A549 (cell line): Measurements from ENCODE around the gene ABHD12. TPM values are rescaled to one million over a fixed set of nuclear protein-coding genes. Genes with fewer than 3 reads are reported as not detected.

Source experiments
- ATAC-seq, 2 experiments: fragments of 200-7000 bp in 1 of 2; fragments of >200 bp in 1 of 2; cut with Nextera tagmentation in 1 of 2; cut with Tn5 transposase in 1 of 2; 3 replicates each; pipeline versions ENCODE4 v1.8.0 to v1.9.1; 2018 to 2020; ENCODE audit warnings: mild to moderate bottlenecking in 1 of 2, moderate library complexity in 1 of 2
- CTCF ChIA-PET: fragments of 300-600 bp; sonication (Branson Sonifier 250); formaldehyde crosslinking; extraction: SDS; loops from one replicate; lab custom pipeline; 2021; ENCODE audit warnings: antibody characterized with exemption, inconsistent platforms; lab: Yijun Ruan, JAX
- POLR2A ChIA-PET: fragments of 350-600 bp; formaldehyde crosslinking; extraction: SDS; loops from one replicate; lab custom pipeline; 2021; ENCODE audit warnings: antibody characterized with exemption, inconsistent platforms; lab: Yijun Ruan, JAX
- DNase-seq, 2 experiments: peaks; one replicate each; pipeline versions ENCODE4 v3.0.0 to v3.0.0-alpha.2; 2011 to 2016; ENCODE audit warnings: low read depth in 1 of 2, low spot score in 1 of 2
- FAIRE-seq: peaks from 2 replicates; lab custom pipeline; 2011; peaks lifted over from hg19 to GRCh38; lab: Jason Lieb, UNC
- H3K27ac ChIP-seq, 2 experiments: fragments of >200 bp; sonication (Bioruptor Twin); formaldehyde crosslinking; 3 replicates each; pipeline ENCODE4 v1.5.1; 2016 to 2017
- H3K4me1 ChIP-seq: fragments of >200 bp; sonication (Bioruptor Twin); formaldehyde crosslinking; 3 replicates; pipeline ENCODE4 v1.6.1; 2016
- H3K4me2 ChIP-seq: fragments of >200 bp; sonication (Bioruptor Twin); formaldehyde crosslinking; 3 replicates; pipeline ENCODE4 v1.6.1; 2016
- H3K4me3 ChIP-seq: fragments of >200 bp; sonication (Bioruptor Twin); formaldehyde crosslinking; 3 replicates; pipeline ENCODE4 v1.5.1; 2016
- H3K9me3 ChIP-seq: fragments of >200 bp; sonication (Bioruptor Twin); formaldehyde crosslinking; 3 replicates; pipeline ENCODE4 v1.6.1; 2016
- BHLHE40 ChIP-seq: IDR thresholded peaks from 2 replicates; pipeline ENCODE4 v1.6.1; 2012; ENCODE audit warnings: low read depth, low read length, inconsistent platforms
- CBX2 ChIP-seq: fragments of 200-600 bp; sonication (generic); IDR thresholded peaks from 2 replicates; pipeline ENCODE4 v1.6.1; 2016; ENCODE audit warnings: low read depth, mild to moderate bottlenecking, borderline replicate concordance
- CHD2 ChIP-seq: fragments of 150-350 bp; IDR thresholded peaks from 2 replicates; pipeline ENCODE4 v1.6.1; 2014; ENCODE audit warnings: low read length; ENCODE audit not compliant: partially characterized antibody
- EHMT2 ChIP-seq: fragments of 200-600 bp; sonication (generic); IDR thresholded peaks from 2 replicates; pipeline ENCODE4 v1.6.1; 2016; ENCODE audit warnings: antibody characterized with exemption, low read depth, mild to moderate bottlenecking, moderate library complexity
- FOSL2 ChIP-seq, 2 experiments: fragments of 450-650 bp in 1 of 2; fragments of >200 bp in 1 of 2; sonication (Bioruptor Twin) in 1 of 2; formaldehyde crosslinking; IDR thresholded peaks; 2 replicates each; pipeline versions ENCODE4 v1.5.0 to v1.6.1; 2016 to 2020; ENCODE audit warnings: mild to moderate bottlenecking in 1 of 2, moderate library complexity in 1 of 2
- HDAC2 ChIP-seq: fragments of 200-600 bp; sonication (generic); IDR thresholded peaks from 2 replicates; pipeline ENCODE4 v1.6.1; 2016
- HES2 ChIP-seq: fragments of >200 bp; sonication (Bioruptor Twin); formaldehyde crosslinking; IDR thresholded peaks from 2 replicates; pipeline ENCODE4 v1.6.1; 2016
- HEYL ChIP-seq: fragments of 250-450 bp; sonication (Bioruptor Pico); IDR thresholded peaks from 2 replicates; pipeline ENCODE4 v1.8.0; 2021; ENCODE audit warnings: mild to moderate bottlenecking, moderate library complexity
- KDM1A ChIP-seq: fragments of 200-600 bp; sonication (generic); IDR thresholded peaks from 2 replicates; pipeline ENCODE4 v1.6.1; 2016; ENCODE audit warnings: low read depth, mild to moderate bottlenecking
- MAFK ChIP-seq: fragments of 450-650 bp; IDR thresholded peaks from 2 replicates; pipeline ENCODE4 v1.6.1; 2014; ENCODE audit not compliant: partially characterized antibody
- MAZ ChIP-seq: fragments of 150-350 bp; IDR thresholded peaks from 2 replicates; pipeline ENCODE4 v1.6.1; 2014; ENCODE audit warnings: antibody characterized with exemption, low read depth, low read length, borderline replicate concordance
- NFE2L2 ChIP-seq: fragments of 150-350 bp; conservative IDR thresholded peaks from 2 replicates; pipeline ENCODE4 v1.6.1; 2014; ENCODE audit warnings: low read length
- NPAS2 ChIP-seq: fragments of 250-450 bp; sonication (Bioruptor Pico); IDR thresholded peaks from 2 replicates; pipeline ENCODE4 v1.8.0; 2022; ENCODE audit warnings: mild to moderate bottlenecking, moderate library complexity, borderline replicate concordance
- NR3C1 ChIP-seq: fragments of >200 bp; sonication (Bioruptor Twin); formaldehyde crosslinking; IDR thresholded peaks from 3 replicates; pipeline ENCODE4 v1.6.1; 2017
- PHF8 ChIP-seq: fragments of 200-600 bp; sonication (generic); IDR thresholded peaks from 2 replicates; pipeline ENCODE4 v1.6.1; 2016; ENCODE audit warnings: low read depth, mild to moderate bottlenecking, antibody characterized with exemption, moderate library complexity, borderline replicate concordance
- POLR2A ChIP-seq: IDR thresholded peaks from 2 replicates; pipeline ENCODE4 v1.6.1; 2012; ENCODE audit warnings: mild to moderate bottlenecking, low read length
- POLR2AphosphoS2 ChIP-seq: conservative IDR thresholded peaks from 2 replicates; pipeline ENCODE4 v1.6.1; 2012; ENCODE audit warnings: low read length, improper control_type of control experiment, inconsistent platforms
- RCOR1 ChIP-seq: fragments of 150-350 bp; IDR thresholded peaks from 2 replicates; pipeline ENCODE4 v1.6.1; 2014; ENCODE audit warnings: antibody characterized with exemption, low read length, low read depth
- RFX5 ChIP-seq: fragments of 450-650 bp; IDR thresholded peaks from 2 replicates; pipeline ENCODE4 v1.7.1; 2014; ENCODE audit warnings: antibody characterized with exemption, mild to moderate bottlenecking, moderate library complexity
- SMC3 ChIP-seq: fragments of >200 bp; sonication (Bioruptor Twin); formaldehyde crosslinking; IDR thresholded peaks from 3 replicates; pipeline ENCODE4 v1.6.1; 2018; ENCODE audit warnings: inconsistent platforms
- SREBF2 ChIP-seq: fragments of 450-650 bp; IDR thresholded peaks from 2 replicates; pipeline ENCODE4 v1.6.1; 2014; ENCODE audit warnings: mild to moderate bottlenecking, moderate library complexity
- TP53 ChIP-seq: fragments of 250-450 bp; sonication (Bioruptor Pico); IDR thresholded peaks from 2 replicates; pipeline ENCODE4 v1.5.0; 2021; ENCODE audit warnings: mild to moderate bottlenecking, moderate library complexity
- ZSCAN20 ChIP-seq: fragments of 250-450 bp; sonication (Bioruptor Pico); IDR thresholded peaks from 2 replicates; pipeline ENCODE4 v1.8.0; 2022; ENCODE audit warnings: mild to moderate bottlenecking, moderate library complexity
- WGBS: methylation state at CpG from one replicate; pipeline ENCODE4 v1.1.6; 2017; ENCODE audit errors: missing lambda C conversion rate; 5-methylcytosine and 5-hydroxymethylcytosine counted together
- polyA plus RNA-seq, 4 experiments: library from polyadenylated mRNA; depleted of rRNA in 3 of 4; stranded (reverse); fragments of >200 nt; fragmentation: RNase III in 1 of 4; extraction: RNeasy Plus Mini Kit Qiagen cat#74134 plus additional on column Dnase treatment in 1 of 4; gene quantifications; 2 replicates in 3 of 4; 3 replicates in 1 of 4; pipeline ENCODE4 v1.2.3, GENCODE V29; 2011 to 2017
- TF ChIP-seq, protein P1 (sequence below): IDR thresholded peaks from 2 replicates; pipeline ENCODE4 v1.6.1; 2012; ENCODE audit warnings: low read depth, borderline replicate concordance
- TF ChIP-seq, protein P2 (sequence below): fragments of 450-650 bp; IDR thresholded peaks from 2 replicates; pipeline ENCODE4 v1.6.1; 2014; ENCODE audit warnings: antibody characterized with exemption
- TF ChIP-seq, protein P3 (sequence below): IDR thresholded peaks from 2 replicates; pipeline ENCODE4 v1.6.1; 2012

ABHD12 gene
- polyA plus RNA-seq, 2 of the 4 experiments (the other 2 are of a cell fraction), result 54.3 to 101 TPM

DNA sequence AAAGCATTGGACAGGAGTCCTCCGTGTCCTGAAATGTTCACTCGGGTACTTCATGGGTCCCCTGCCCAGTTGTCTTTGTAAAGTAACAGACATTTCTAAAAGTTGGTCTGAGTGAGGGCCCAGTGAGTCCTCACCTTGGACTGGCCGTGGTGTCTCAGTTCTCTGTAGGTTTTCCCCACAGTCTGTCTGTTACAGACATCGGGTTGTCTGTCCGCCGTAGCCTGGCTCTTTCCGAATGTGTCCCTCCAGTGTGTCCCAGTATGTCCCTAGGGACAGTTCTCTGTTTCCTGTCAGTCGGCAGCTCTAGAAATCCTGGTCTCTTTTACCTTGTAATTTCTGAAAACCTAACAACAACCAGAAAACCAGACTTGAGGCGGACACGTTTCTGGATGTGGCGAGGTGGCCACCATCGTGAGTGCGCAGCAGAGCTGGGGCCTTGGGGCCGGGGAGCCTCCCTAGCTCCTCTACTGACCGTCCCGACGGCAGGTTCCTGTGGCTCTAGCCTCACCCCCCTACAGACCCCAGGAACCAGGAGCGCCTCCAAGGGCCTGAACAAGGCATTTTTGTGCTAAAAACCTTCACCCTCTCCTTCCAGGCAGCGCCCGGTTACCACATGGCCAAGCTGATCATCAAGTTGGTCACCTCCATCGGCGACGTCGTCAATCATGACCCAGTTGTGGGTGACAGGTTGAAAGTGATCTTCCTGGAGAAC lies 100.6 kb downstream of the ABHD12 start:
- peaks cover 11% of the 10 kb centered on the region; the same call in 2 of the 3 replicates for H3K4me1 ChIP-seq
- FAIRE-seq, result no peak
- DNase-seq, result no peak
- no peak for TF ChIP-seq HDAC2
- TF ChIP-seq NFE2L2, result no peak
- no peak for TF ChIP-seq KDM1A
- no peak for TF ChIP-seq RFX5
- no peak for TF ChIP-seq RCOR1
- TF ChIP-seq, protein P1, sequence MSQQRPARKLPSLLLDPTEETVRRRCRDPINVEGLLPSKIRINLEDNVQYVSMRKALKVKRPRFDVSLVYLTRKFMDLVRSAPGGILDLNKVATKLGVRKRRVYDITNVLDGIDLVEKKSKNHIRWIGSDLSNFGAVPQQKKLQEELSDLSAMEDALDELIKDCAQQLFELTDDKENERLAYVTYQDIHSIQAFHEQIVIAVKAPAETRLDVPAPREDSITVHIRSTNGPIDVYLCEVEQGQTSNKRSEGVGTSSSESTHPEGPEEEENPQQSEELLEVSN, result no peak
- TF ChIP-seq HES2, result no peak
- TF ChIP-seq BHLHE40, result no peak
- TF ChIP-seq CBX2, result no peak
- TF ChIP-seq POLR2AphosphoS2, result no peak
- TF ChIP-seq HEYL, result no peak
- TF ChIP-seq NPAS2 (CRISPR knock-in tag), result no peak
- TF ChIP-seq MAFK, result no peak
- no peak for TF ChIP-seq FOSL2 (IDR thresholded peaks at IDR 0.05)
- no peak for TF ChIP-seq FOSL2 (CRISPR knock-in tag; IDR thresholded peaks at IDR 0.05)
- TF ChIP-seq CHD2, result no peak
- TF ChIP-seq SMC3, result no peak
- no peak for TF ChIP-seq ZSCAN20 (CRISPR knock-in tag)
- TF ChIP-seq EHMT2, result no peak
- WGBS, result 94% methylated on average over 24 of the region's 24 CpGs
- H3K9me3 ChIP-seq, result no peaks in the 10 kb centered on the region
- H3K4me2 ChIP-seq, result no peak overlapping the region
- POLR2A ChIA-PET, result no interaction called here
- no peak for ATAC-seq
- H3K4me3 ChIP-seq, result no peak overlapping the region
- CTCF ChIA-PET, result interaction anchor here (0.9 to 5.5 kb wide), 5 partner anchors 9 to 296 kb away, joined by 3 to 24 read pairs (median 4); no protein-coding TSS in a partner anchor
- no peak overlapping the region for H3K27ac ChIP-seq

- DNase-seq, result no peak
- H3K27ac ChIP-seq, result no peak overlapping the region
- no peak for FAIRE-seq
- POLR2A ChIA-PET, result no interaction called here
- ATAC-seq, result no peak
- WGBS, result 93% methylated on average over 17 of the region's 22 CpGs
- H3K9me3 ChIP-seq, result no peaks in the 10 kb centered on the region
- H3K4me2 ChIP-seq, result no peak overlapping the region
- no peaks in the 10 kb centered on the region for H3K4me1 ChIP-seq
- CTCF ChIA-PET, result interaction anchor here (0.6 to 5.5 kb wide), 6 partner anchors 11 to 294 kb away, joined by 3 to 24 read pairs (median 4); no protein-coding TSS in a partner anchor
- H3K4me3 ChIP-seq, result no peak overlapping the region
- TF ChIP-seq SREBF2 (no peak), TP53 (CRISPR knock-in tag) (no peak), NR3C1 (no peak), RCOR1 (no peak), POLR2A (no peak), MAZ (no peak), PHF8 (no peak), SMC3 (no peak)
- TF ChIP-seq, protein P2, sequence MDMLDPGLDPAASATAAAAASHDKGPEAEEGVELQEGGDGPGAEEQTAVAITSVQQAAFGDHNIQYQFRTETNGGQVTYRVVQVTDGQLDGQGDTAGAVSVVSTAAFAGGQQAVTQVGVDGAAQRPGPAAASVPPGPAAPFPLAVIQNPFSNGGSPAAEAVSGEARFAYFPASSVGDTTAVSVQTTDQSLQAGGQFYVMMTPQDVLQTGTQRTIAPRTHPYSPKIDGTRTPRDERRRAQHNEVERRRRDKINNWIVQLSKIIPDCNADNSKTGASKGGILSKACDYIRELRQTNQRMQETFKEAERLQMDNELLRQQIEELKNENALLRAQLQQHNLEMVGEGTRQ, result no peak
- TF ChIP-seq, protein P3, sequence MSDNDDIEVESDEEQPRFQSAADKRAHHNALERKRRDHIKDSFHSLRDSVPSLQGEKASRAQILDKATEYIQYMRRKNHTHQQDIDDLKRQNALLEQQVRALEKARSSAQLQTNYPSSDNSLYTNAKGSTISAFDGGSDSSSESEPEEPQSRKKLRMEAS, result no peak
Observed at GRCh38 chr20:25288291-25289181, 102.1 kb downstream of the ABHD12 start.
